ENCODE data around the gene CCSER1.
"Not testable (repeated sequence)": the region's sequence is repeated elsewhere in the genome, so short reads cannot be mapped to it uniquely, and the experiment has no call there.

The CCSER1 gene

DNA sequence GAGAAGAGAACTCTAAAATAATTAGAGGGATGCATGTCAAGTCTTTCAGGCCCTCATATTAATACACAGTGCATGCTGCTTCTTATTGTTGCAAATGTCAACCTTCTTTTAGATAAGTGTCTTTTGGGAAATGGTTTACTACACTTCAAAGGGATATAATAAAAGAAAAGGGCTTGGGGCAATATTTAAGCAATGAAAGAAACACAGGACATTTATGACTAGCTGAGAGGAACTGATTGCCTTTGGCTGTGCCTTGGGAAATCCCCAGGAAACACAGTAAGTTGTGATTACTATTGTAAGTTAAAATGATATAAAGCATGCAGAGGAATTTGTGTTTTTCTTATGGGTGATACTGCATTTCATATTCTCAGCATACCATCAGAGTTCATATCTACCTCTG lies 1140.3 kb downstream of the CCSER1 start:
- Histone ChIP-seq H3K14ac (ENCODE audit: low read length) (no peak overlapping the region), H2BK12ac (ENCODE audit: low read length) (no peak overlapping the region), H3K23ac (ENCODE audit: low read length) (no peak overlapping the region), H3K9me3 (ENCODE audit: insufficient read depth, low read depth, low read length) (no peaks in the 10 kb centered on the region), H3K4me3 (ENCODE audit: low read depth, low read length) (no peak overlapping the region), H3K79me2 (ENCODE audit: control insufficient read depth, insufficient read depth, low read length, poor library complexity) (no peaks in the 10 kb centered on the region), H4K91ac (ENCODE audit: low read depth, low read length) (no peak overlapping the region), H3K9ac (ENCODE audit: low read length) (no peak overlapping the region), H3K4ac (ENCODE audit: low read depth, low read length) (no peak overlapping the region), H2BK5ac (ENCODE audit: low read depth, low read length, poor library complexity) (no peak overlapping the region), H3K36me3 (ENCODE audit: control insufficient read depth in 1 of 2, insufficient read depth in 2 of 2, low read length in 2 of 2) (no peaks in the 10 kb centered on the region), H2BK120ac (ENCODE audit: insufficient read depth, low read length, poor library complexity) (no peak overlapping the region), H4K8ac (ENCODE audit: low read depth, low read length) (no peak overlapping the region), H4K12ac (ENCODE audit: low read depth, low read length) (no peak overlapping the region), H2AFZ (ENCODE audit: insufficient read depth, low read length, poor library complexity) (no peak overlapping the region), H2AK5ac (ENCODE audit: low read length) (no peak overlapping the region), H3K18ac (ENCODE audit: low read length) (no peak overlapping the region), H3K79me1 (ENCODE audit: low read length) (no peaks in the 10 kb centered on the region), H3K4me2 (ENCODE audit: low read length) (no peak overlapping the region), H3K27ac (ENCODE audit: low read depth, low read length) (no peak overlapping the region), H3K27me3 (ENCODE audit: insufficient read depth, low read length) (no peaks in the 10 kb centered on the region), H3K4me1 (ENCODE audit: control insufficient read depth in 1 of 2, insufficient read depth in 2 of 2, low read length in 2 of 2) (no peaks in the 10 kb centered on the region)
- DNase-seq: peak; percentile 20 to 38

DNA sequence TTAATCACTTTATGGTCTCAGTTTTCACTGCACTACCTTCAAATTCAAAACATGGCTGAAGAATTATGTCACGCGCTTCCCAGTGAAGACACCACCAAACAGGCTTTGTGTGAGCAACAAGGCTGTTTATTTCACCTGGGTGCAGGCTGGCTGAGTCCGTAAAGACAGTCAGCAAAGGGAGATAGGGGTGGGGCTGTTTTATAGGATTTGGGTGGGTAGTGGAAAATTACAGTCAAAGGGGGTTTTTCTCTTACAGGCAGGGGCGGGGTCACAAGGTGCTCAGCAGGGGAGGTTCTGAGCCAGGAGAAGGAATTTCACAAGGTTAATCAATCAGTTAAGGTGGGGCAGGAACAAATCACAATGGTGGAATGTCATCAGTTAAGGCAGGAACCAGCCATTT lies 1141.3 kb downstream of the CCSER1 start:
- H3K27me3 ChIP-seq (ENCODE audit: insufficient read depth, low read length); H2AK5ac ChIP-seq (ENCODE audit: low read length); H3K4ac ChIP-seq (ENCODE audit: low read depth, low read length); H2BK12ac ChIP-seq (ENCODE audit: low read length); H2BK5ac ChIP-seq (ENCODE audit: low read depth, low read length, poor library complexity); H4K8ac ChIP-seq (ENCODE audit: low read depth, low read length); H3K9me3 ChIP-seq (ENCODE audit: insufficient read depth, low read depth, low read length); H2AFZ ChIP-seq (ENCODE audit: insufficient read depth, low read length, poor library complexity); H3K27ac ChIP-seq (ENCODE audit: low read depth, low read length); H3K18ac ChIP-seq (ENCODE audit: low read length); H3K36me3 ChIP-seq (ENCODE audit: control insufficient read depth in 1 of 2, insufficient read depth in 2 of 2, low read length in 2 of 2); H3K4me3 ChIP-seq (ENCODE audit: low read depth, low read length); H3K4me1 ChIP-seq (ENCODE audit: control insufficient read depth in 1 of 2, insufficient read depth in 2 of 2, low read length in 2 of 2); H3K9ac ChIP-seq (ENCODE audit: low read length); H3K79me1 ChIP-seq (ENCODE audit: low read length); H3K23ac ChIP-seq (ENCODE audit: low read length); H3K4me2 ChIP-seq (ENCODE audit: low read length); H3K79me2 ChIP-seq (ENCODE audit: control insufficient read depth, insufficient read depth, low read length, poor library complexity); H3K14ac ChIP-seq (ENCODE audit: low read length); H2BK120ac ChIP-seq (ENCODE audit: insufficient read depth, low read length, poor library complexity); H4K12ac ChIP-seq (ENCODE audit: low read depth, low read length): not testable (repeated sequence)
- WGBS (ENCODE audit: extremely low coverage, insufficient coverage, insufficient read length): no CpG with 5 or more reads among the region's 4 CpGs
- H4K91ac ChIP-seq (ENCODE audit: low read depth, low read length): peak overlapping the region; percentile 14
- peak; percentile 3 to 29 for DNase-seq

DNA sequence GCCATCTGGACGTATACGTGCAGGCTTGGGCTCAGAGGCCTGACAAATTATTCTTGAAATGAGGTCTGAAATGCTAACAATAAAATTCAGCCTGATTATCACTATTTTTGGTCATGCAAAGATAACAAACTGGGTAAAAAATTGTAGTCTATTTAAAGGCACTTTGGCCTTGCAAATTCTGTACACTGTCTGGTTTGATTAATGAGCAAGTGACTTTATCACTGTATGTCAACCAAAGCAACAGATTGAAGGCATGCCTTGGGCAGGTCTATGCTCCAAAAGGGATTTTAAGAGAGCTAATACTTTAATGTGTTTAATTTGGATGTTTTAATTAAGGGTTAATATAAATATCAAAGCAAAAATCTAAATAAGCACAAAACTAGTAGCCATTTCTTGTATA lies 1141.7 kb downstream of the CCSER1 start:
- Histone ChIP-seq H3K9ac (ENCODE audit: low read length) (no peak overlapping the region), H3K79me2 (ENCODE audit: control insufficient read depth, insufficient read depth, low read length, poor library complexity) (no peaks in the 10 kb centered on the region), H4K12ac (ENCODE audit: low read depth, low read length) (no peak overlapping the region), H3K4me3 (ENCODE audit: low read depth, low read length) (no peak overlapping the region), H3K27me3 (ENCODE audit: insufficient read depth, low read length) (no peaks in the 10 kb centered on the region), H3K4me1 (ENCODE audit: control insufficient read depth in 1 of 2, insufficient read depth in 2 of 2, low read length in 2 of 2) (no peaks in the 10 kb centered on the region), H2BK12ac (ENCODE audit: low read length) (no peak overlapping the region), H2AK5ac (ENCODE audit: low read length) (no peak overlapping the region), H4K91ac (ENCODE audit: low read depth, low read length) (no peak overlapping the region), H2BK120ac (ENCODE audit: insufficient read depth, low read length, poor library complexity) (no peak overlapping the region), H3K36me3 (ENCODE audit: control insufficient read depth in 1 of 2, insufficient read depth in 2 of 2, low read length in 2 of 2) (no peaks in the 10 kb centered on the region), H2BK5ac (ENCODE audit: low read depth, low read length, poor library complexity) (no peak overlapping the region), H3K27ac (ENCODE audit: low read depth, low read length) (no peak overlapping the region), H3K14ac (ENCODE audit: low read length) (no peak overlapping the region), H3K4me2 (ENCODE audit: low read length) (no peak overlapping the region), H4K8ac (ENCODE audit: low read depth, low read length) (no peak overlapping the region), H2AFZ (ENCODE audit: insufficient read depth, low read length, poor library complexity) (no peak overlapping the region), H3K18ac (ENCODE audit: low read length) (no peak overlapping the region), H3K4ac (ENCODE audit: low read depth, low read length) (no peak overlapping the region), H3K23ac (ENCODE audit: low read length) (no peak overlapping the region), H3K9me3 (ENCODE audit: insufficient read depth, low read depth, low read length) (no peaks in the 10 kb centered on the region), H3K79me1 (ENCODE audit: low read length) (no peaks in the 10 kb centered on the region)
- WGBS (ENCODE audit: extremely low coverage, insufficient coverage, insufficient read length): no CpG with 5 or more reads among the region's 2 CpGs
- DNase-seq: peak in 1 of 2 donors; percentile 8

DNA sequence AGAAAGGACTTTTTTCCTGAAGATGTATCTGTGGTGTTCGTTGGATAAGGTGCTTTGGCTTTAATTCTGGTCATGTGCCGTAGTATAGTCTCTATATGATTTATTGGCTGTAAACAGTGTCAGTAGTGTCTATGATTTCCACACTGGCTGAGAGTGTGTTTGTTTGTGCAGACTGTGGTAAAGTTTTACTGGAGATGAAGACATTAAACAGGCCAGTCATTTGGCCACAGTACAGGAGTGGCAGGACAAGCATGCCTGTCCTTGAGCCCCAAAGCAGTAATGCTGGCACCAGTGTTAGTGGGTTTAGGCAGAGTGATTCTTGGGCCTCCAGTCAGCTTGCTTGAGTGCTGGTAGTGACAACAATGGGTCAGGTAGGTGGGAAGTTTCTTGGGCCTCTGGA lies 1152.7 kb downstream of the CCSER1 start:
- H3K27me3 ChIP-seq (ENCODE audit: insufficient read depth, low read length): no peaks in the 10 kb centered on the region
- H3K23ac ChIP-seq (ENCODE audit: low read length): no peak overlapping the region
- no peak overlapping the region for H3K4ac ChIP-seq (ENCODE audit: low read depth, low read length)
- H3K9me3 ChIP-seq (ENCODE audit: insufficient read depth, low read depth, low read length): no peaks in the 10 kb centered on the region
- H4K8ac ChIP-seq (ENCODE audit: low read depth, low read length): no peak overlapping the region
- no peak overlapping the region for H3K4me2 ChIP-seq (ENCODE audit: low read length)
- no peak overlapping the region for H3K9ac ChIP-seq (ENCODE audit: low read length)
- H3K27ac ChIP-seq (ENCODE audit: low read depth, low read length): no peak overlapping the region
- H3K14ac ChIP-seq (ENCODE audit: low read length): no peak overlapping the region
- no peak overlapping the region for H3K4me3 ChIP-seq (ENCODE audit: low read depth, low read length)
- no peak overlapping the region for H3K18ac ChIP-seq (ENCODE audit: low read length)
- H2BK12ac ChIP-seq (ENCODE audit: low read length): no peak overlapping the region
- no peak overlapping the region for H2BK120ac ChIP-seq (ENCODE audit: insufficient read depth, low read length, poor library complexity)
- no peak overlapping the region for H4K91ac ChIP-seq (ENCODE audit: low read depth, low read length)
- no peaks in the 10 kb centered on the region for H3K36me3 ChIP-seq (ENCODE audit: control insufficient read depth in 1 of 2, insufficient read depth in 2 of 2, low read length in 2 of 2)
- no peak overlapping the region for H2AFZ ChIP-seq (ENCODE audit: insufficient read depth, low read length, poor library complexity)
- H3K79me2 ChIP-seq (ENCODE audit: control insufficient read depth, insufficient read depth, low read length, poor library complexity): no peaks in the 10 kb centered on the region
- H3K4me1 ChIP-seq (ENCODE audit: control insufficient read depth in 1 of 2, insufficient read depth in 2 of 2, low read length in 2 of 2): no peaks in the 10 kb centered on the region
- WGBS (ENCODE audit: extremely low coverage, insufficient coverage, insufficient read length): no CpG with 5 or more reads among the region's 2 CpGs
- no peak overlapping the region for H2AK5ac ChIP-seq (ENCODE audit: low read length)
- no peaks in the 10 kb centered on the region for H3K79me1 ChIP-seq (ENCODE audit: low read length)
- no peak overlapping the region for H2BK5ac ChIP-seq (ENCODE audit: low read depth, low read length, poor library complexity)
- no peak for DNase-seq
- no peak overlapping the region for H4K12ac ChIP-seq (ENCODE audit: low read depth, low read length)

Data from trophoblast cell (in vitro differentiated cells and primary cell).